GM20431 (cell line): ENCODE data around the gene PMAIP1.
"Not testable (repeated sequence)": the region's sequence is repeated elsewhere in the genome, so short reads cannot be mapped to it uniquely, and the experiment has no call there.

Experiments used
- in situ Hi-C: fragments of 300-500 bp; cut with MseI, MboI; formaldehyde crosslinking; loops from one replicate; pipeline ENCODE4 v1.15.0; 2020; ENCODE audit warnings: low sequenced_read_pairs; ENCODE audit not compliant: unreplicated experiment

Gene PMAIP1

DNA sequence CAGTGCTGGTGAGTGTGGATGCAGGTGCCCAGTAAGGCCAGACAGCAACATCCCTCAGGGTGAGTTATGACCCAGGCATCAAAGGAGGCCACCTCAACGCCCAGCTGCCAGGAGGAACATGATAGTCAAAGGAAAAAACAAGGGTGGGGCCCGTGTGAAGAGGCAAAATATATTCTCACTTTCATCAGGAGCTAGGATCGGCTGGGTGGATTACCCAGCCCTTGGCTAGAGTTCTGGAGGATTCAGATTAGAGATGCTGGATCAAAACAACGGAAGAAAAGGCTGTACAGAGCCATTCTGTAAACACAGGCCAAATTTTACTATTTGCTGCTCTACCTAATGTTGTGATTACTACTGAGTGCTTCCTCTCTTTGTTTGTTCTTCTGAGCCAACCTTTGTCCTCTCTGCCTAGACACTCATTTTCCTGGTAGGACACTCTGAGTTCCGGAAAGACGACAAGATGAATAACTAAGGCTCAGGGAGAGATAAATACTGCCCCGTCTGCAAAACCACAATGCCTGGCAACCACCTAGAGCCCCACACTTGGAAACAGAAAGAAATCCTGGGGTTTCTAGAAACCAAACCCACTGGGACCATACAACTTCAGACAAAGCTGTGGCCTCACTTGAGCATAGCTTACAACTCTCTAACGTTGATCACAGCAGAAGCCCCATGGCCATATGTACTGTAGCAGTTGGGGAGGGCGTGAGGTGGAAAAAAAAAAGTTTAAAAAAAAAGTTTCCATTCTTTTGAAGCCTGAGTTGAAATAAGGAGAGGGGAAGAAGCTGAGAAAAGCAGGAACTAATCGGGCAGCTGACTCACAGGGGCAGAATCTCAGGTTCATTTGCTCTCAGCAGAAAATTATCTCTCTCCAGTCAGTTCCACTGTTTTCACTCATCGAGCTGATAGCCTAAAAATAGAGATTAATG is 17.8 kb upstream of the PMAIP1 start:
- in situ Hi-C loops, result no loop called here

DNA sequence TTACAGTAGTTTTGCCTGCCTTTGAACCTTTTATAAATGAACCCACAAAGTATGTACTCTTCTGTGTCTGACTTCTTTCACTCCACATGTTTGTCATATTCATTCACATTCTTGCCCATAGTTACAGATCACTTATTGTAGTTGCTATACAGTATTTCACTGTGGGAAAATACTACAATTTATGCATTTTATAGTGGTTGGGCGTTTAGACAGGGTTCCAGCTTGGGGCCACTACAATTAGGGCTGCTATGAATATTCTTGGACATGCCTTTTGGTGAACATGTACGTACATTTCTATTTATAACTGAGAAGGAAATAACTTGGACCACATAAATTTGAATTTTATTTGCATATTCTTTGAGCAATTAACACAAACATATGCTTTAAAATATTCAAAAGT is 15.4 kb upstream of the PMAIP1 start:
- in situ Hi-C loops, result no loop called here

DNA sequence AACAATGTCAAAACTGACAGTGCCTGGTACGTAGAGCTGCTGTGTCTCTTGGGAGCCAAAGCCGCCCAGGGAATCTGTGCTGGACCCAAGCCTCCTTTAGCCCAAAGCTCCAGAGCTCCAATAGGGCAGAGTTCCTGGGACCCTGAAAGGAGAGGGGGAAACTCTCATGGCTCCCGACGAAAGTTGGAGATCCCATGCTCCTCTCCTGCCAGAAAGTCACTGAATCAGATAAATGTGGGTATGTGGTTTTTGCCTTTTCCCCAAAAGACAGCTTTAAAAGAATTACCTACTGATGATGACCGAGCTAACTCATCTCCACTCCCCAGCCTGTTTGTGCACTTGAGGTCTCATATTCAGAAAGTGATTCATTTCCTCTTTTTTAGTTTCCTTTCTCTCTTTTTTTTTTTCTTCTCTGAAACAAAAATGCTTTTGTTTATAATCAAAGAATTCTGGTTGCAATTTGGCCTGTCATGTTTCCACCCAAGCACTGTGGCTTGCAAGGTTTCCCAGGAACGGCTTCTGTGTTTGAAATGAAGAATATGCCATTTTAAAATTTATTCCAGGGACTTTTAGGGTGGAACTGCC is 14.1 kb upstream of the PMAIP1 start:
- in situ Hi-C loops, result no loop called here

DNA sequence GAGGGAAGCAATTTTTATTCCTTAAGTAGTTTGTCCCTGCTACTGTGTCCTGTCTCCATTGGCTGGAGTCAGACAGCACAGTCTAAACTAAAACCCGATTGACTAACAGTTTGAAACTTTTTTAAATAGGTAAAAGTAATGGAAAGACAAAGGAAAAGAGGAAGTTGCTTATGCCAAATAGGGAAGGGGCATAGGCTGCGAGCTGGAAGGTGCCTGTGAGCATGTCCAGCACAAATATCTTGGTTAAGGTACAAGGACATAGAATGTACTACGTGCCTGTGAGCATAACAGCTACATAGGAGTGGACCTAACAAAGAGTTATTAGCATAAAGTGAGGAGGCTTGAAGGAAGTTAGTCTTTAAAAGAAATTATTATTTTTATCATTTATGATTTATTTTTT is 13.4 kb upstream of the PMAIP1 start:
- in situ Hi-C loops, result not testable (repeated sequence)

DNA sequence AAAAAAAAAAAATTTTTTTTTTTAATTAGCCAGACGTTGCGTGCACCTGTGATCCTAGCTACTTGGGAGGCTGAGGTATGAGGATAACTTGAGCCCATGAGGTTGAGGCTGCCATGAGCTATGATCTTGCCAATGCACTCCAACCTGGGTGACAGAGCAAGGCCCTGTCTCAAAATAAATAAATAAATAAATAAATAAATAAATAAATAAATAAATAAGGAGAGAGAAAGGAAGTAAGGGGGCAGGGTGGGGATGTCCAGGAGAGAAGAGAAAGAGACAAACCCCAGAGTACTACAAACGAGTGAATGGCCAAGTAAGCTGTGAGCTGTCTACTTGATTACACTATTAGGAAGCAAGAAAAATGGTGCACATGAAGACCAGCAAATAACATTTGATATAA is 7.7 kb upstream of the PMAIP1 start:
- in situ Hi-C loops, result no loop called here

DNA sequence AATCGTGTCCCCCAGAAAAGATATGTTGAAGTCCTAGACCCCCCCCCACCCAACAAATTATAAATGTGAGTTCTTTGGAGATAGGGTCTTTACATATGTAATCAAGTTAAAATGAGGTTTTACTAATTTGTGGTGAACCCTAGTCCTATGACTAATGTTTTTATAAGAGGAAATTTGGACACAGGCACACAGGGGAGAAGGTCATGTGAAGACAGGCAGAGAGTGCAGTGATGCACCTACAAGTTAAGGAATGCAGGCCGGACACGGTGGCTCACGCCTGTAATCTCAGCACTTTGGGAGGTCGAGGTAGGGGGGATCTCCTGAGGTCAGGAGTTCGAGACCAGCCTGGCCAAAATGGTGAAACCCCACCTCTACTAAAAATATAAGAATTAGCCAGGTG is 5.8 kb upstream of the PMAIP1 start:
- in situ Hi-C loops, result no loop called here

DNA sequence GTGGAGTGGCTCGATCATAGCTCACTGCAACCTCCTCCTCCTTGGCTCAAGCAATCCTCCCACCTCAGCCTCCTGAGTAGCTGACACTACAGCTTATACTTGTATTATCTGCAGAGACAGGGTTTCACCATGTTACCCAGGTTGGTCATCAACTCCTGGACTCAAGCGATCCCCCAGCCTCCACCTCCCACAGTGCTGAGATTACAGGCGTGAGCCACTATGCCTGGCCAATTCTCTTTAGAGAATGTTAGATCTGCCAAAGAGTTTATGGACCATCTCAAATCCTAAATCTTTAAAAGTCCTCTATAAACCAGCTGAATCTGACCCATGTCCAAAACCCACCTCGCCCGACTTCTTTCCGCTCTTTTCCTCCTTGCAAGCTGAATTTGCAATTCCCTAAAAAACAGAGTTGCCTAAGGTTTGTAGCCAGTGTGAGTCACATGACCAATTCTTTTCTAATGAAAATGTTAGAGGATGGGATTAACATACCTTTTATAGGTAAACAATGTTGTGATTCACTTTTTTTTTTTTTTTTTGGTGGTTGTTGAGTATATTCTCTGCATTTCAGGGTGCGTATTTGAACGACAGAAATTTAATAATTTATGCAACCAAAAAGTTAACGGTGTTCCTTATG is 2.4 kb upstream of the PMAIP1 start:
- in situ Hi-C loops, result no loop called here

DNA sequence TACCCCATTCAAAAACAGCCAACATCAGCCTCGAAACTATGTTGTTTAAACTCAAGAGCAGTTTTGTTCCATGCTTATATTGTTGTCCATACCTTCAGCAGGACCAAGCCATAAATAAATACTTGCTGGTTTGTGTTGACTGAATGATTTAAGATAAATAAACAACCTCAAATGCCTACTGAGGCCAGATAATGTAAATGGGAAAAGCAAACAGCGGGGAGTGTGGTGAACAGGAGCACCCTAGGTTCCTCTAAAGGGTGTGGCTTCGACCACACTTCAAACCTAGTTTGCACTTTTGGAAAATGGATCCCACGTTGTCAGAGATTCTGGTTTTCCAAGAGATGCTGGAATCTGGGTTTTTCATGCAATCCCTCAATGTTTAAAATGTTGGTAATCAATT is 1.7 kb upstream of the PMAIP1 start:
- in situ Hi-C loops, result no loop called here

DNA sequence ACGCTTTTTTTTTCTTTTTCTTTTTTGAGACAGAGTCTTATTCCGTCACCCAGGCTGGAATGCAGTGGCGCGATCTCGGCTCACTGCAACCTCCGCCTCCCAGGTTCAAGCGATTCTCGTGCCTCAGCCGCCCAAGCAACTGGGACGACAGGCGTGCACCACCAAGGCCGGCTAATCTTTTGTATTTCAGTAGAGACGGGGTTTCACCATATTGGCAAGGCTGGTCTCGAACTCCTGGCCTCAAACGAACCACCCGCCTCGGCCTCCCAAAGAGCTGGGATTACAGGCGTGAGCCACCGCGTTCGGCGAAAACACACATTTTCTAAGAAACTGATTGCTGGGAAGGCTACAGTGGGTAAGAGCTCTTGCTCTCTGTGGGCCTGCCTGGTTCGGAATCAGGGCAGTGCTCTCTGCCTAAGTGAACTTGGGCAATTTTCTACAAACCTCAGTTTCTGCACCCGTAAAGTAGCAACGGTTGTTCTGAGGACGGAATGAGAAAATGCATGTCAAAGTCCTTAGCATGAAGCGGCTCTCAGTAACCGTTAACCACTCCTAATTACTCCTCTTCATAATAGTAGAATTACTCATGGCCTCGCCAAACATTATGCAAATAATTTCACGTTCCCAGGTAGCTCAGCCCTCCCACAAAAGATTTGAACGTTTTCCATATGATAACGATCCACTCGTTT is 1.0 kb upstream of the PMAIP1 start:
- in situ Hi-C loops, result no loop called here

DNA sequence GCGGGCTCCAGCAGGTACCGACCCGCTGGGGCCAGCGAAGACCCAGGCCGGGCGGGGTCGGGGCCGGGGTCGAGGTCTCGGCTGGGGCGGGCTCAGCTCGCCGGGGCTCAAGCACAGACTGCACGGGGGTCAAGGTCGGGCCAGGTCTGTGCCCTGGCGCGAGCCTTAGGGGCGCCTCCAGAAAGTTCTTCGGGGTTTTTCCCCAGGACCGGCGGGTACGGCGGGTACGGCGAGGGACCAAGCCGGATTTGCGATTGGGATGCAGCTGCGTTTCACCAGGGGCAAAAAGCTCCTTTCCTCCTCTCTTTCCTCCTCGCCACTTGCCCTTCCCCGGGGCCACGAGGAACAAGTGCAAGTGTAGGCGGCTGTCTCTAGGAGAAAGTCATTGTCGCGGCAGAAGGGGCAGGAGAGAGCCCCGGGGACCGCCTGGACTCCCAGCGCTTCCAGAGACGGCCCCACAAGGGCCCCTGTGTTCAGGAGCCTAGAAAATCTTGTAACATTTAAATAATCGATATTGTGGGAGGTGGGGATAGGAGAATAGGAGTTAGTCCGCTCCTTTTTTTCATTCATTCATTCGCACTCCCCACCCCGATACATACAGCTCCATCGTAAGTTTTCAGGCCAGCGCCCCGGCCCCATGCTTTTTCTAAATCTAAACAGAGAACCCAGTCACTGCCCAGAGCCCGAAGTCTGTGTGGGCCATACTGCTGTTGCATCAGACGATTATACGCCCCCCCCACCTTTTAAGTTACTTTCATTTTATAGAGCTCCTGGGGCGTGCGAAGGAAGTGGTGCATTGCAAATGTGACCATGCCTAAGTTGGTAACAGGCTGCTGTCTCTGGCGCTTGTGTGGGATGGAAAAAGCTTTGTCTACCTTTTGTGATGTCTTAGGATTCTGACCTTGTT is 679 bp downstream of the PMAIP1 start:
- in situ Hi-C loops, result no loop called here

DNA sequence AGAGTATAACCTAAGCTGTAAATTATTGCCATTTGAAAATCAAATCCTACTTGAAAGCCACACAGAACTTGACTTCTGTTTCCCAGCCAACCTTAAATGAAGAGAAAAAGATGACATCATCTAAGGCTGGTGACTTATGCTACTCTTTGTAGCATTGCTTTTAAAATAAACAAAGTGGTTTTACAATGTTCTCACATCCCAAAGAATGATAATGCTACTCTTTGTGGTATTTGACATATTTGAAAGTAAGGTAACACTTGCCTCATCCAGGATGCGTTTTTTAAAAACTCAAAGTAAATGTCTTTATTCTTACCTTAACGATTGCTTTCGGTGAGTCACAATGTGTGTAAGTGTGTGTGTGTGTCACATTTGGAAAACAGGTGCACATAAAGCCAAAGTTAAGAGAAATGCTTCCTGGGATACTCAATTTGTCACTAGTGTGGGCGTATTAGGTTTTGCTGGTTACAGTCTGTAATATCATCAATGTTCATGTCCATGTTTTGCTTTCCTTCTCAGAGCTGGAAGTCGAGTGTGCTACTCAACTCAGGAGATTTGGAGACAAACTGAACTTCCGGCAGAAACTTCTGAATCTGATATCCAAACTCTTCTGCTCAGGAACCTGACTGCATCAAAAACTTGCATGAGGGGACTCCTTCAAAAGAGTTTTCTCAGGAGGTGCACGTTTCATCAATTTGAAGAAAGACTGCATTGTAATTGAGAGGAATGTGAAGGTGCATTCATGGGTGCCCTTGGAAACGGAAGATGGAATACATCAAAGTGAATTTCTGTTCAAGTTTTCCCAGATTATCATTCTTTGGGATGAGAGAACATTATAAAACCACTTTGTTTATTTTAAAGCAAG is 2.6 kb downstream of the PMAIP1 start:
- in situ Hi-C loops, result no loop called here

DNA sequence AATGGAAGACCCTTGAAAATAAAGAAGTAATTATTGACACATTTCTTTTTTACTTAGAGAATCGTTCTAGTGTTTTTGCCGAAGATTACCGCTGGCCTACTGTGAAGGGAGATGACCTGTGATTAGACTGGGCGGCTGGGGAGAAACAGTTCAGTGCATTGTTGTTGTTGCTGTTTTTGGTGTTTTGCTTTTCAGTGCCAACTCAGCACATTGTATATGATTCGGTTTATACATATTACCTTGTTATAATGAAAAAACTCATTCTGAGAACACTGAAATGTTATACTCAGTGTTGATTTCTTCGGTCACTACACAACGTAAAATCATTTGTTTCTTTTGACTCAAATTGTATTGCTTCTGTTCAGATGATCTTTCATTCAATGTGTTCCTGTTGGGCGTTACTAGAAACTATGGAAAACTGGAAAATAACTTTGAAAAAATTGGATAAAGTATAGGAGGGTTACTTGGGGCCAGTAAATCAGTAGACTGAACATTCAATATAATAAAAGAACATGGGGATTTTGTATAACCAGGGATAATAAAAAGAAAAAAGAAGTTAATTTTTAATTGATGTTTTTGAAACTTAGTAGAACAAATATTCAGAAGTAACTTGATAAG is 3.3 kb downstream of the PMAIP1 start:
- in situ Hi-C loops, result no loop called here

DNA sequence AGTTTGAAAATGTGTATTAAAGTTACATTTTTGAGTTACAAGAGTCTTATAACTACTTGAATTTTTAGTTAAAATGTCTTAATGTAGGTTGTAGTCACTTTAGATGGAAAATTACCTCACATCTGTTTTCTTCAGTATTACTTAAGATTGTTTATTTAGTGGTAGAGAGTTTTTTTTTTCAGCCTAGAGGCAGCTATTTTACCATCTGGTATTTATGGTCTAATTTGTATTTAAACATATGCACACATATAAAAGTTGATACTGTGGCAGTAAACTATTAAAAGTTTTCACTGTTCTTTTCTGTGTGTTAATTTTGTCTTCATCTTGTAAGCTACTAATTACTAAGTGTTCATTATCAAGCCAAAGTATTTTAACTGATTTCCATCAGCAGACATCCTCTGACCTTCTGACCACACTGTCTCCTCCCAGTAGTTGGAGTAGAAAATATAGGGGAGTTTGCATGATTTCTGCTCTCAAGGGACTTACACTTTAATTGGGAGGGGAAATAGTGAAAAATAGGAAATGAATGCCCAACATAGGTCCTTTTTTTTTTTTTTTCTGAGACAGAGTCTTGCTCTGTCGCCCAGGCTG is 4.3 kb downstream of the PMAIP1 start:
- in situ Hi-C loops, result no loop called here

DNA sequence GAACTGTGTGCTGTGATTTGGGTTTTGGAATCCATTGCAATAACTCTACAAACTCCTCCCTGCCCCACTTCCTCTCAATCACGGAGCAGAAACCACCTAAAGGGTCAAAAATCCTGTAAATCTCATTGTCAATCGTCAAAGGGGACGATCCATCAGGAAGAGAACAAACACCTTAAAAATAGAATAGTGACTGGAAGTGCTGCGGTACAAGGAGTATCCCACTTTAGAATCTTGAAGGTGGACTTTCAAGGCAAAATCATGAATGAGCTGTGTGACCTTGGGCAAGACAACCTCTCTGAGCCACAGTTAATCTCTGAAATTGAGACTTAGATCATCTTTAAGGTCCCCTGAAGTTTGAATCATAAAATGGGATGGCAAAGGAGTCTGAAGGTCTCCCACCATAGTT is 5.9 kb downstream of the PMAIP1 start:
- in situ Hi-C loops, result no loop called here

DNA sequence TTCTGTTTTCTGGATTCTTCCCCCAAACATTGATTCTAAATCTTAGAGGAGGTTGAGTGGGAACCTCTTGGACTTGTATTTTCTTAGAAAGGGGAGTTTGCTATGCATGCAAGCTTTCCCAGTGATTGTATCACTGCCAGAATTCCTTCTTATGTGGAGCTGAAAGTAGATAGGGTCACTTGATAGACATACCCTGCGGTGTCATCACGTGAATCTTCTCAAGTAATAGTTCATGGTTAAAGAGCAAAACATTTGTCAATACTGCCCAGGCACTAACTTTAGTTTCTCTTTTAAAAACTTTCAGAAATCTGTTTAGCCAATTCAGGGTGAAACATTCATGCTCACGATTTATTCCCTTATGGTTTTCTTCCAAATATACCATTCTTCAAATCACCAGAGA is 6.4 kb downstream of the PMAIP1 start:
- in situ Hi-C loops, result no loop called here

DNA sequence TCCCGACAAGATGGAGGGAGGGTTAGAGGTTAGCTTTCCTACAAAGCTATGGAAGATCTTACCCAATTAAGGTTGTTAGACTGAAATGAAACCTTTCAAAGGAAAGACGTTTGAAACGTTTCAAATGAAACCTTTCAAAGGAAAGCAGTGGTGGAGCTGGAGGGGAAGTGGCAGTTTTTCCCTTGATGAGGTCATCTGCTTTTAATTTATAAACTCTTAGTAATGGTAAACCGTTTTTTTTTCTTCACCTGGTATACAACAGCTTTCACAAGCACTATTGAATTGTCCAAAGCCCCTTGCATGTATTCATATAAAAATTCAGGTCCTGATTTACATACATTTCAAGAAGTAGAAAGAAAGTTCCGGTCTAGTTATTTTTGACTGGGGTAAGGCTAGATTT is 7.4 kb downstream of the PMAIP1 start:
- in situ Hi-C loops, result no loop called here

DNA sequence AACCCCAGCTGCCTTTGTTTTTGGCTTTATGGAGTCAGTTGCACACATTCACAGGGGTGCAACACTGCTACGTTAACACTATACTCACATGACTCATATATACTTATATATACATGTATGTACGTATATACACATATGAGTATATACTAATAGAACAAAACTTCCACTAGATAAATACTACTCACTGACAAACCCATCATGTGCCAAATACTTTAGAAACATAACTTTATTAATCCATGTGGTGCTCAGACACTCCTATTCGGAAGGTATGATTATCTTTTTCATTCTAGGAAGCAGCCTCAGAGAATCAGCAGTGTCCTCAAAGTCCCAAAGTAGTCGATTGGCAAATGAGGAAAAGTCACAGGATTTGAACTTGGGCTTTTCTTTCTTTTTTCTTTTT is 7.9 kb downstream of the PMAIP1 start:
- in situ Hi-C loops, result no loop called here

DNA sequence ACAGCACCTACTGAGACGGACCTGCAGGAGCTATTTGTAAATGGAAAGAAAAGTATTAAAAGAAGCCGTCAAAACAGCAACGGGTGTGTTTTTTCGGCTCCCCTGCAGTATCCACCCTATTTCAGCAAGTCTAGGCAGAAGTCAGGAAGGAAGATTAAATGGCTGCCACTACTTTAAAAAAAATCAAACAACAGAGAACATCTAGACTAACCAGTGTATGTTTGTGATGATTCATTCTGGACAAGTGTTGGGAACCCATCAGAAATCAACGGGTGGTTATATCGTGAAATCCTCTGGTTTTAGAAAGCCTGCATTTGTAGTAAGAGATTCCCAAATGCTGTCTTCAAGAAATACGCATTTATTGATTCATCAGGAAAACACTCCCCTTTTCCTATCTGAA is 9.0 kb downstream of the PMAIP1 start:
- in situ Hi-C loops, result no loop called here
